ENCODE measurements around the gene OPHN1.

GRCh38 chrX:68179355-68179754 lies 253.9 kb downstream of the OPHN1 start:
- TF ChIP-seq CTCF (IDR thresholded peaks at IDR 0.05) (no peak), POLR2A (IDR thresholded peaks at IDR 0.05) (no peak)
